OCI-LY7 (cell line): ENCODE data around the gene SLCO2A1.

ENCODE experiments used
- EZH2phosphoT487 ChIP-seq: fragments of 200-600 bp; sonication (generic); IDR thresholded peaks from 2 replicates; pipeline ENCODE4 v1.6.1; 2018; ENCODE audit warnings: low read depth, borderline replicate concordance, mild to moderate bottlenecking, mixed run types, antibody characterized with exemption, low read length, moderate library complexity, mixed read lengths
- TF ChIP-seq, protein P1 (sequence below): fragments of 200-600 bp; sonication (generic); conservative IDR thresholded peaks from 2 replicates; pipeline ENCODE4 v1.5.1; 2014; ENCODE audit warnings: mild to moderate bottlenecking, antibody characterized with exemption, low read length, moderate library complexity, mixed read lengths

- TF ChIP-seq, protein P1, sequence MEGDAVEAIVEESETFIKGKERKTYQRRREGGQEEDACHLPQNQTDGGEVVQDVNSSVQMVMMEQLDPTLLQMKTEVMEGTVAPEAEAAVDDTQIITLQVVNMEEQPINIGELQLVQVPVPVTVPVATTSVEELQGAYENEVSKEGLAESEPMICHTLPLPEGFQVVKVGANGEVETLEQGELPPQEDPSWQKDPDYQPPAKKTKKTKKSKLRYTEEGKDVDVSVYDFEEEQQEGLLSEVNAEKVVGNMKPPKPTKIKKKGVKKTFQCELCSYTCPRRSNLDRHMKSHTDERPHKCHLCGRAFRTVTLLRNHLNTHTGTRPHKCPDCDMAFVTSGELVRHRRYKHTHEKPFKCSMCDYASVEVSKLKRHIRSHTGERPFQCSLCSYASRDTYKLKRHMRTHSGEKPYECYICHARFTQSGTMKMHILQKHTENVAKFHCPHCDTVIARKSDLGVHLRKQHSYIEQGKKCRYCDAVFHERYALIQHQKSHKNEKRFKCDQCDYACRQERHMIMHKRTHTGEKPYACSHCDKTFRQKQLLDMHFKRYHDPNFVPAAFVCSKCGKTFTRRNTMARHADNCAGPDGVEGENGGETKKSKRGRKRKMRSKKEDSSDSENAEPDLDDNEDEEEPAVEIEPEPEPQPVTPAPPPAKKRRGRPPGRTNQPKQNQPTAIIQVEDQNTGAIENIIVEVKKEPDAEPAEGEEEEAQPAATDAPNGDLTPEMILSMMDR: no peak
- no peak for TF ChIP-seq EZH2phosphoT487
Observed at GRCh38 chr3:134078169-134078831, 48.6 kb upstream of the SLCO2A1 start.
